Left ventricle myocardium inferior (tissue), 1 donor: ENCODE data around the gene MRPS34. TPM values are rescaled to one million over a fixed set of nuclear protein-coding genes. Genes with fewer than 3 reads are reported as not detected.

Experiments
- DNase-seq: peaks from one replicate; pipeline ENCODE4 v3.0.0-alpha.2; 2020
- H3K27ac ChIP-seq: fragments of 200-600 bp; replicated peaks from 2 replicates; pipeline ENCODE4 v1.8.0; 2021
- H3K27me3 ChIP-seq: fragments of 200-600 bp; 2 replicates; pipeline ENCODE4 v1.8.0; 2021; ENCODE audit warnings: low read depth
- H3K36me3 ChIP-seq: fragments of 200-600 bp; 2 replicates; pipeline ENCODE4 v1.8.0; 2021
- H3K4me1 ChIP-seq: fragments of 200-600 bp; 2 replicates; pipeline ENCODE4 v1.8.0; 2021
- H3K4me3 ChIP-seq: fragments of 200-600 bp; 2 replicates; pipeline ENCODE4 v1.8.0; 2021; ENCODE audit warnings: mild to moderate bottlenecking, moderate library complexity
- H3K9me3 ChIP-seq: fragments of 200-600 bp; replicated peaks from 2 replicates; pipeline ENCODE4 v1.8.0; 2021
- CTCF ChIP-seq: fragments of 200-600 bp; IDR thresholded peaks from 2 replicates; pipeline ENCODE4 v1.8.0; 2021; ENCODE audit warnings: antibody characterized with exemption, mild to moderate bottlenecking, borderline replicate concordance
- intact Hi-C: fragments of 100-400 bp; cut with micrococcal nuclease; formaldehyde crosslinking; loops from one replicate; pipeline ENCODE4 v1.11.0; 2022
- total RNA-seq: library from RNA; stranded (reverse); fragmentation: NEBNext Ultra II Directional; extraction: Animal tissue kit (Norgen Biotek cat#: 25700); gene quantifications from one replicate; pipeline ENCODE4 v1.2.1, GENCODE V29; 2021
- donor health status: DM: no; HTN: yes; CAD: no; lungs with severe emphysema.

The MRPS34 gene
- total RNA-seq, 1 donor from 2014 or later: 78.0 TPM

GRCh38 chr16:1793578-1794220 is 20.8 kb upstream of the MRPS34 start, which contains the start of gene IGFALS:
TSS of gene IGFALS (minus strand) at chr16:1793705. CDS start at chr16:1793652, 53 bp downstream.
- intact Hi-C loops: no loop called here
- H3K4me3 ChIP-seq: no peak within 1 kb of the TSS
- no peak within 1 kb of the TSS for H3K27ac ChIP-seq
- peaks cover 19% of the 10 kb centered on the region for H3K36me3 ChIP-seq
- no peaks in the 10 kb centered on the region for H3K27me3 ChIP-seq
- peaks cover 8% of the 10 kb centered on the region for H3K9me3 ChIP-seq
- H3K4me1 ChIP-seq: no peaks in the 10 kb centered on the region
- no peak for TF ChIP-seq CTCF
- DNase-seq: no peak

- no peak for DNase-seq
- TF ChIP-seq CTCF: no peak
- Histone ChIP-seq H3K27me3 (no peaks in the 10 kb centered on the region), H3K9me3 (peaks cover 6% of the 10 kb centered on the region), H3K4me1 (no peaks in the 10 kb centered on the region), H3K36me3 (peaks cover 26% of the 10 kb centered on the region), H3K27ac (no peak overlapping the region), H3K4me3 (no peak overlapping the region)
- intact Hi-C loops: no loop called here
Measured at GRCh38 chr16:1792836-1793577, 20.1 kb upstream of the MRPS34 start.

GRCh38 chr16:1791943-1792812 is 19.2 kb upstream of the MRPS34 start:
- H3K9me3 ChIP-seq: no peaks in the 10 kb centered on the region
- no peaks in the 10 kb centered on the region for H3K27me3 ChIP-seq
- no peak for TF ChIP-seq CTCF
- no peak overlapping the region for H3K27ac ChIP-seq
- H3K4me3 ChIP-seq: no peak overlapping the region
- H3K36me3 ChIP-seq: peaks cover 34% of the 10 kb centered on the region
- intact Hi-C loops: no loop called here
- DNase-seq: no peak
- H3K4me1 ChIP-seq: no peaks in the 10 kb centered on the region

GRCh38 chr16:1791256-1791942 is 18.5 kb upstream of the MRPS34 start:
- no peak overlapping the region for H3K27ac ChIP-seq
- peaks cover 42% of the 10 kb centered on the region for H3K36me3 ChIP-seq
- no peak overlapping the region for H3K4me3 ChIP-seq
- H3K4me1 ChIP-seq: no peaks in the 10 kb centered on the region
- intact Hi-C loops: no loop called here
- no peaks in the 10 kb centered on the region for H3K27me3 ChIP-seq
- no peak for TF ChIP-seq CTCF
- H3K9me3 ChIP-seq: no peaks in the 10 kb centered on the region
- no peak for DNase-seq
